ENCODE measurements around the gene EPYC.

The EPYC gene

GRCh38 chr12:90953956-90954421, 50.8 kb downstream of the EPYC start:
- DNase-seq = no peak

GRCh38 chr12:90951432-90952105, 53.2 kb downstream of the EPYC start:
- no peak for DNase-seq

GRCh38 chr12:90947869-90948268, 56.9 kb downstream of the EPYC start:
- no peak for DNase-seq

- no peak for DNase-seq
These were observed 59.6 kb downstream of the EPYC start for GRCh38 chr12:90945070-90945649.

- no peak for DNase-seq
These were observed 61.5 kb downstream of the EPYC start for GRCh38 chr12:90943255-90943654.

GRCh38 chr12:90940872-90941499, 63.8 kb downstream of the EPYC start:
- no peak for DNase-seq

- no peak for DNase-seq
These were observed 65.4 kb downstream of the EPYC start for GRCh38 chr12:90939382-90939781.

- no peak for DNase-seq
These were observed 66.3 kb downstream of the EPYC start for GRCh38 chr12:90938451-90938850.

- DNase-seq = no peak
These were observed 67.1 kb downstream of the EPYC start for GRCh38 chr12:90937651-90938050.

GRCh38 chr12:90936230-90937005, 68.4 kb downstream of the EPYC start:
- no peak for DNase-seq

- no peak for DNase-seq
These were observed 79.2 kb downstream of the EPYC start for GRCh38 chr12:90925562-90925961.

GRCh38 chr12:90924406-90924805, 80.4 kb downstream of the EPYC start:
- DNase-seq = no peak

GRCh38 chr12:90922145-90922627, 82.6 kb downstream of the EPYC start:
- DNase-seq = no peak

GRCh38 chr12:90921536-90921935, 83.2 kb downstream of the EPYC start:
- no peak for DNase-seq

- no peak for DNase-seq
These were observed 84.5 kb downstream of the EPYC start for GRCh38 chr12:90920222-90920621.

GRCh38 chr12:90917431-90917830, 87.3 kb downstream of the EPYC start:
- DNase-seq = no peak

- no peak for DNase-seq
These were observed 88.3 kb downstream of the EPYC start for GRCh38 chr12:90916516-90916915.

- no peak for DNase-seq
These were observed 89.4 kb downstream of the EPYC start for GRCh38 chr12:90915353-90915752.

Data from activated T-cell treated with anti-CD3 and anti-CD28 coated beads for 4 hours (primary cell).